Measurements from ENCODE around the gene MST1.
A peak's percentile ranks its signal among the peaks of the same experiment; 100 is the strongest.

The MST1 gene

GRCh38 chr3:49653621-49654020 is 35.7 kb downstream of the MST1 start:
- Mint-ChIP-seq H3K4me1 (peaks cover 29% of the 10 kb centered on the region), H3K27ac (peak overlapping the region; percentile 29 to 70 (median 58)), H3K27me3 (ENCODE audit: low read depth) (no peaks in the 10 kb centered on the region), H3K9me3 (no peaks in the 10 kb centered on the region), H3K4me3 (no peak overlapping the region), H3K36me3 (ENCODE audit: low read depth) (no peaks in the 10 kb centered on the region)
- TF ChIP-seq CTCF (IDR thresholded peaks at IDR 0.05; ENCODE audit: unreplicated experiment in 3 of 3): no peak

GRCh38 chr3:49652903-49653415 is 36.3 kb downstream of the MST1 start:
- H3K36me3 Mint-ChIP-seq (ENCODE audit: low read depth): no peaks in the 10 kb centered on the region
- no peak overlapping the region for H3K4me3 Mint-ChIP-seq

GRCh38 chr3:49652218-49652902 is 36.9 kb downstream of the MST1 start:
- Mint-ChIP-seq H3K27me3 (ENCODE audit: low read depth) (no peaks in the 10 kb centered on the region), H3K9me3 (no peaks in the 10 kb centered on the region), H3K36me3 (ENCODE audit: low read depth) (no peaks in the 10 kb centered on the region), H3K4me3 (no peak overlapping the region), H3K27ac (no peak overlapping the region), H3K4me1 (peaks cover 26% of the 10 kb centered on the region)
- no peak for TF ChIP-seq CTCF (IDR thresholded peaks at IDR 0.05; ENCODE audit: unreplicated experiment in 3 of 3)

More at GRCh38 chr3:49652903-49653415, 36.3 kb downstream of the MST1 start:
- Mint-ChIP-seq H3K27ac (peak overlapping the region in 2 of 3 experiments; percentile 29 to 50), H3K9me3 (no peaks in the 10 kb centered on the region), H3K27me3 (ENCODE audit: low read depth) (no peaks in the 10 kb centered on the region), H3K4me1 (peaks cover 26% of the 10 kb centered on the region)
- no peak for TF ChIP-seq CTCF (IDR thresholded peaks at IDR 0.05; ENCODE audit: unreplicated experiment in 3 of 3)

GRCh38 chr3:49650637-49651036 is 38.6 kb downstream of the MST1 start:
- peaks cover 21% of the 10 kb centered on the region for H3K4me1 Mint-ChIP-seq
- no peak overlapping the region for H3K4me3 Mint-ChIP-seq
- H3K27ac Mint-ChIP-seq: peak overlapping the region in 1 of 3 experiments; percentile 2
- no peaks in the 10 kb centered on the region for H3K36me3 Mint-ChIP-seq (ENCODE audit: low read depth)
- H3K9me3 Mint-ChIP-seq: no peaks in the 10 kb centered on the region
- no peak for TF ChIP-seq CTCF (IDR thresholded peaks at IDR 0.05; ENCODE audit: unreplicated experiment in 3 of 3)
- no peaks in the 10 kb centered on the region for H3K27me3 Mint-ChIP-seq (ENCODE audit: low read depth)

- H3K9me3 Mint-ChIP-seq: no peaks in the 10 kb centered on the region
- peaks cover 21% of the 10 kb centered on the region for H3K4me1 Mint-ChIP-seq
- no peak overlapping the region for H3K4me3 Mint-ChIP-seq
- peak overlapping the region in 1 of 3 experiments; percentile 2 for H3K27ac Mint-ChIP-seq
- no peaks in the 10 kb centered on the region for H3K36me3 Mint-ChIP-seq (ENCODE audit: low read depth)
- no peak for TF ChIP-seq CTCF (IDR thresholded peaks at IDR 0.05; ENCODE audit: unreplicated experiment in 3 of 3)
- H3K27me3 Mint-ChIP-seq (ENCODE audit: low read depth): no peaks in the 10 kb centered on the region
Measured at GRCh38 chr3:49650177-49650576, 39.1 kb downstream of the MST1 start.

- Mint-ChIP-seq H3K9me3 (no peaks in the 10 kb centered on the region), H3K27me3 (ENCODE audit: low read depth) (no peaks in the 10 kb centered on the region), H3K36me3 (ENCODE audit: low read depth) (no peaks in the 10 kb centered on the region), H3K27ac (no peak overlapping the region), H3K4me1 (peaks cover 21% of the 10 kb centered on the region), H3K4me3 (no peak overlapping the region)
- TF ChIP-seq CTCF (IDR thresholded peaks at IDR 0.05; ENCODE audit: unreplicated experiment in 3 of 3): no peak
Measured at GRCh38 chr3:49649576-49649975, 39.7 kb downstream of the MST1 start.

All from nephron (organoid).